Fibroblast of lung (primary cell): ENCODE results near the gene SSPN. TPM values are rescaled to one million over a fixed set of nuclear protein-coding genes. Genes with fewer than 3 reads are reported as not detected.

Source experiments
- DNase-seq, 2 donors: peaks; one replicate each; pipeline versions ENCODE4 v3.0.0 to v3.0.0-alpha.2; 2010; ENCODE audit warnings: low read depth in 2 of 2
- H2AFZ ChIP-seq: 2 replicates; pipeline ENCODE4 v1.5.1; 2012; ENCODE audit warnings: low read length, control low read depth, inconsistent platforms
- H3K27ac ChIP-seq: 2 replicates; pipeline ENCODE4 v1.5.1; 2011; ENCODE audit warnings: low read length, control low read depth; ENCODE audit not compliant: insufficient read depth
- H3K27me3 ChIP-seq: 2 replicates; pipeline ENCODE4 v1.5.1; 2011; ENCODE audit warnings: mild to moderate bottlenecking, low read length; ENCODE audit not compliant: control insufficient read depth, insufficient read depth
- H3K36me3 ChIP-seq: 2 replicates; pipeline ENCODE4 v1.5.1; 2011; ENCODE audit warnings: low read length; ENCODE audit not compliant: control insufficient read depth, insufficient read depth
- H3K4me1 ChIP-seq: 2 replicates; pipeline ENCODE4 v1.5.1; 2011; ENCODE audit warnings: low read length; ENCODE audit not compliant: control insufficient read depth, insufficient read depth; ENCODE audit errors: extremely low read depth
- H3K4me2 ChIP-seq: 2 replicates; pipeline ENCODE4 v1.5.1; 2011; ENCODE audit warnings: low read length, control low read depth; ENCODE audit not compliant: insufficient read depth; ENCODE audit errors: extremely low read depth
- H3K4me3 ChIP-seq, 4 experiments: fragments of 200-600 bp in 1 of 4; sonication (generic) in 1 of 4; replicated peaks in 1 of 4; 2 replicates each; pipeline ENCODE4 v1.5.1; 2011 to 2016; ENCODE audit warnings: low read length in 4 of 4, low read depth in 3 of 4, mild to moderate bottlenecking in 3 of 4, control low read depth in 2 of 4, inconsistent platforms in 1 of 4, mixed read lengths in 1 of 4; ENCODE audit not compliant: insufficient read depth in 1 of 4; ENCODE audit errors: control extremely low read depth in 1 of 4
- H3K79me2 ChIP-seq: 2 replicates; pipeline ENCODE4 v1.5.1; 2012; ENCODE audit warnings: mild to moderate bottlenecking, low read length, inconsistent platforms; ENCODE audit not compliant: control insufficient read depth, insufficient read depth
- H3K9ac ChIP-seq: 2 replicates; pipeline ENCODE4 v1.5.1; 2011; ENCODE audit warnings: mild to moderate bottlenecking, low read length, control low read depth; ENCODE audit not compliant: insufficient read depth
- H3K9me3 ChIP-seq: 2 replicates; pipeline ENCODE4 v1.5.1; 2012; ENCODE audit warnings: low read depth, low read length; ENCODE audit not compliant: control insufficient read depth, insufficient read depth
- H4K20me1 ChIP-seq: 2 replicates; pipeline ENCODE4 v1.5.1; 2011; ENCODE audit warnings: low read length; ENCODE audit not compliant: control insufficient read depth, insufficient read depth; ENCODE audit errors: extremely low read depth
- CTCF ChIP-seq, 2 donors: IDR thresholded peaks in 1 of 2; conservative IDR thresholded peaks in 1 of 2; 1 replicate in 1 of 2; 2 replicates in 1 of 2; pipeline ENCODE4 v1.5.1; 2011 to 2012; ENCODE audit warnings: low read length in 2 of 2, control low read depth in 1 of 2, inconsistent platforms in 1 of 2, low read depth in 1 of 2, mild to moderate bottlenecking in 1 of 2
- EZH2 ChIP-seq: IDR thresholded peaks from 2 replicates; pipeline ENCODE4 v1.5.1; 2012; ENCODE audit warnings: low read length, control low read depth, mild to moderate bottlenecking; ENCODE audit errors: missing control alignments
- polyA plus RNA-seq, 2 donors: library from polyadenylated mRNA; depleted of rRNA in 1 of 2; stranded (reverse) in 1 of 2; unstranded in 1 of 2; fragments of >200 nt; gene quantifications; 2 replicates each; pipeline ENCODE4 v1.2.1, GENCODE V29; 2011 to 2012; ENCODE audit warnings: missing spikeins in 1 of 2
- total RNA-seq: library from RNA; depleted of rRNA; stranded (reverse); fragments of >200 nt; gene quantifications from 2 replicates; pipeline ENCODE4 v1.2.1, GENCODE V29; 2014

The SSPN gene
- total and polyA plus RNA-seq, 2 donors (not counting 1 experiment from before 2014, with no cell fraction given) = 18.3 to 18.5 TPM

GRCh38 chr12:26188127-26188526 lies 7.2 kb upstream of the SSPN start:
- no peaks in the 10 kb centered on the region for H3K9me3 ChIP-seq
- H3K27me3 ChIP-seq = no peaks in the 10 kb centered on the region
- peak; percentile 49 to 90 for DNase-seq
- no peaks in the 10 kb centered on the region for H4K20me1 ChIP-seq
- TF ChIP-seq CTCF (conservative IDR thresholded peaks at IDR 0.05 in 1 of 2, IDR thresholded peaks at IDR 0.05 in 1 of 2; ENCODE audit: low read depth in 1 of 2, low read length in 2 of 2) (no peak), EZH2 (no peak)
- no peaks in the 10 kb centered on the region for H3K79me2 ChIP-seq
- no peaks in the 10 kb centered on the region for H3K36me3 ChIP-seq
- H3K4me3 ChIP-seq = no peak overlapping the region
- H3K4me2 ChIP-seq = no peak overlapping the region
- H3K27ac ChIP-seq = no peak overlapping the region
- peaks cover 5% of the 10 kb centered on the region for H3K4me1 ChIP-seq
- H2AFZ ChIP-seq = no peak overlapping the region
- no peak overlapping the region for H3K9ac ChIP-seq

- H4K20me1 ChIP-seq = no peaks in the 10 kb centered on the region
- no peak overlapping the region for H3K4me2 ChIP-seq
- H3K79me2 ChIP-seq = no peaks in the 10 kb centered on the region
- H3K4me1 ChIP-seq = peaks cover 5% of the 10 kb centered on the region
- no peak overlapping the region for H3K27ac ChIP-seq
- H2AFZ ChIP-seq = no peak overlapping the region
- no peak overlapping the region for H3K9ac ChIP-seq
- peak; percentile 4 to 70 for DNase-seq
- no peaks in the 10 kb centered on the region for H3K36me3 ChIP-seq
- no peaks in the 10 kb centered on the region for H3K27me3 ChIP-seq
- no peak for TF ChIP-seq EZH2
- no peak for TF ChIP-seq CTCF (conservative IDR thresholded peaks at IDR 0.05 in 1 of 2, IDR thresholded peaks at IDR 0.05 in 1 of 2; ENCODE audit: low read depth in 1 of 2, low read length in 2 of 2)
- no peak overlapping the region for H3K4me3 ChIP-seq
- H3K9me3 ChIP-seq = no peaks in the 10 kb centered on the region
These were observed 6.7 kb upstream of the SSPN start for GRCh38 chr12:26188641-26189040.

GRCh38 chr12:26192142-26192541 lies 3.2 kb upstream of the SSPN start:
- no peak overlapping the region for H3K9ac ChIP-seq
- DNase-seq = no peak
- no peak overlapping the region for H2AFZ ChIP-seq
- no peak overlapping the region for H3K27ac ChIP-seq
- H3K4me2 ChIP-seq = no peak overlapping the region
- no peak overlapping the region for H3K4me3 ChIP-seq
- peaks cover 8% of the 10 kb centered on the region for H3K4me1 ChIP-seq
- H4K20me1 ChIP-seq = no peaks in the 10 kb centered on the region
- no peaks in the 10 kb centered on the region for H3K9me3 ChIP-seq
- no peaks in the 10 kb centered on the region for H3K36me3 ChIP-seq
- no peaks in the 10 kb centered on the region for H3K79me2 ChIP-seq
- TF ChIP-seq EZH2 (no peak), CTCF (conservative IDR thresholded peaks at IDR 0.05 in 1 of 2, IDR thresholded peaks at IDR 0.05 in 1 of 2; ENCODE audit: low read depth in 1 of 2, low read length in 2 of 2) (no peak)
- H3K27me3 ChIP-seq = no peaks in the 10 kb centered on the region
